HG02763 (cell line): ENCODE data around the gene GNAZ.

Experiments
- ATAC-seq: cut with Tn5 transposase; IDR thresholded peaks from one replicate; pipeline ENCODE4 v1.9.1; 2021; ENCODE audit warnings: mild to moderate bottlenecking, moderate library complexity; ENCODE audit not compliant: unreplicated experiment

GNAZ gene

GRCh38 chr22:23150762-23151161, 80.4 kb downstream of the GNAZ start:
- no peak for ATAC-seq

GRCh38 chr22:23151827-23152226, 81.5 kb downstream of the GNAZ start:
- ATAC-seq, result no peak

GRCh38 chr22:23152238-23153114, 82.2 kb downstream of the GNAZ start:
- ATAC-seq, result no peak

- no peak for ATAC-seq
Observed at GRCh38 chr22:23153994-23154393, 83.7 kb downstream of the GNAZ start.

GRCh38 chr22:23154461-23154860, 84.1 kb downstream of the GNAZ start:
- no peak for ATAC-seq

GRCh38 chr22:23155143-23155542, 84.8 kb downstream of the GNAZ start:
- ATAC-seq, result no peak

GRCh38 chr22:23155831-23156230, 85.5 kb downstream of the GNAZ start:
- no peak for ATAC-seq

- ATAC-seq, result no peak
Observed at GRCh38 chr22:23156286-23156685, 86.0 kb downstream of the GNAZ start.

GRCh38 chr22:23157560-23158515, 87.5 kb downstream of the GNAZ start:
- no peak for ATAC-seq

- no peak for ATAC-seq
Observed at GRCh38 chr22:23158516-23159290, 88.4 kb downstream of the GNAZ start.

- no peak for ATAC-seq
Observed at GRCh38 chr22:23159291-23159630, 88.9 kb downstream of the GNAZ start.

GRCh38 chr22:23161029-23161428, 90.7 kb downstream of the GNAZ start:
- no peak for ATAC-seq

GRCh38 chr22:23161574-23161973, 91.3 kb downstream of the GNAZ start:
- ATAC-seq, result no peak

- no peak for ATAC-seq
Observed at GRCh38 chr22:23163665-23164064, 93.3 kb downstream of the GNAZ start.

GRCh38 chr22:23164091-23164490, 93.8 kb downstream of the GNAZ start:
- ATAC-seq, result no peak

GRCh38 chr22:23166042-23166831, 95.9 kb downstream of the GNAZ start:
- ATAC-seq, result no peak

- no peak for ATAC-seq
Observed at GRCh38 chr22:23166841-23167616, 96.7 kb downstream of the GNAZ start.

- no peak for ATAC-seq
Observed at GRCh38 chr22:23168391-23169042, 98.2 kb downstream of the GNAZ start.

GRCh38 chr22:23169043-23169406, 98.7 kb downstream of the GNAZ start:
- ATAC-seq, result no peak
